SKM-1 (cell line): ENCODE data around the gene TMEM91.

Experiments used
- DNase-seq: peaks from one replicate; lab custom pipeline; 2025; ENCODE audit not compliant: unreplicated experiment; lab: John Stamatoyannopoulos, UW

TMEM91 gene

DNA sequence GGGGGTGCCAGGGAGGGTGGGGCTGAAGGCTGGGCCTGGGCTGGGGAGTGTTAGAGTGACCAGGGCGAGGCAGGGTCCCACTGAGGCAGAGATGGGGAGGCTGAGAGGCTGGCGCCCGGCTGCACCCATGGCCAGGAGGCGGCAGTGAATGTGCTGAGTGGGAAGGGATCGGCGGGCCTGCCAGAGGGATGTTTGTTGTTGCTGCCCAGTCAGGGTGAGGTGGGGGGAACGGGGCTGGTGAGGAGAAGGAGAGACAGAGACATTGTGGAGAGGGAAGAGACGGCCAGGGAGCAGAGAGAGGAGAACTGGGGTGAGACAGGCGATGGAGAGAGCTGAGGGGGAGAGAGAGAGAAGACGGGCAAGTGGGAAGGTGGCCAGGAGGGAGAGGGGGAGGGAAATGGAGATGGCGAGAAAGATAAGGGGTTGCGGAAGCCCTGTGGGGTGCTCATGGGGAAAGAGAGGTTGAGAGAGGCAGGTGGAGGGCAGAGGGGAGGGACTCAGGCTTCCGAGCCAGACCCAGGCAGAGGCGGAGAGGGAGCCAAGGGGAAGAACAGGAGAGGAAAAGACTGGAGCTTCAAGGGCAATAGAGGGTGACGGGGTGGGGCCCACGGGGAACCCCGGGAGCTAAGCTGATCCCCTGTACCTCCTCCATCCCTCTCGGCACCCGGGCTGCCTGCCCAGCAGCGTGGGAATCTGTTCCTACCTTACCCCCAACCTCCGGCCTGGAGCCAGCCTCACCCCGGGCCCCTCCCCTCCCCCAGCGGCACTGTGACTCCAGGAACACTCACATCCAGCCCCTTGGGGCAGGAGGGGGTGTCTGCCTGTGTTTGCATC, 51.5 kb downstream of the TMEM91 start:
- peak; percentile 59 for DNase-seq

DNA sequence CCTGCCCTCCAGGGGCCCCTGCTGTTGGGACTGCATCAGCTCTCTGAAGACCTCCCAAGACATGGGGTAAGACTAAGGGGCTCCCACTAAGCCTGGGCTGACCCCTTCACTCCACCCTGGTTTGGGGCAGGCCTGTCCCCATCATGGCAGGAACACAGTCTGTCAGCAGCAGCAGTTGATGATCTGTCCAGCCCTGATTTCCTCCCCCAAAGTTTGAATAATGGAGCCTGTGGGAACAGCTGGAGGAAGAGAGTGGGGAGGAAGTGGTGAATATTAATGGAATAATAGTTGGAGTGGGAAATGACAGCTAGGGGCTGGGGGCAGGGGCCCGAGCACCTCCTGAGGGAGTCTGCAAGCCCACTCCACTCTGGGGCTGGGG, 52.1 kb downstream of the TMEM91 start:
- no peak for DNase-seq

DNA sequence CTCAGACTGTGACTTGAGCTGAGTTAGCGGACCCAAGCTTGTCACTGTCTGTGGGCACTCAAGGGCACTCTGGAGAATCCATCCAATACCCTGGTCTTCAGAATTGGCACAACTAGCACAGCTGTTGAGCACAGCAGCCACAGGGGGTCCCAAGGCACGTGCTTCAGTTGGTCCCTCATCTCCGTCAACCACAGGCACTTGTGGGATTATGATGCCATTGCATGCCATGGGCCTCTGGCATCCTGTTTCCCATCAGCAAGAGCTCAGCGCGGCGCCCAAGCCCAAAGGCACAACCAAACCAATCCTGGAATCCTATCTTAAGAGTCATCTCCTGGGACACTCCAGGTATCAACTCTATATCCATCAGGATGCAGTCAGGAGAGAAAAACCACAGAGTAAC, 54.6 kb downstream of the TMEM91 start:
- DNase-seq, result no peak

DNA sequence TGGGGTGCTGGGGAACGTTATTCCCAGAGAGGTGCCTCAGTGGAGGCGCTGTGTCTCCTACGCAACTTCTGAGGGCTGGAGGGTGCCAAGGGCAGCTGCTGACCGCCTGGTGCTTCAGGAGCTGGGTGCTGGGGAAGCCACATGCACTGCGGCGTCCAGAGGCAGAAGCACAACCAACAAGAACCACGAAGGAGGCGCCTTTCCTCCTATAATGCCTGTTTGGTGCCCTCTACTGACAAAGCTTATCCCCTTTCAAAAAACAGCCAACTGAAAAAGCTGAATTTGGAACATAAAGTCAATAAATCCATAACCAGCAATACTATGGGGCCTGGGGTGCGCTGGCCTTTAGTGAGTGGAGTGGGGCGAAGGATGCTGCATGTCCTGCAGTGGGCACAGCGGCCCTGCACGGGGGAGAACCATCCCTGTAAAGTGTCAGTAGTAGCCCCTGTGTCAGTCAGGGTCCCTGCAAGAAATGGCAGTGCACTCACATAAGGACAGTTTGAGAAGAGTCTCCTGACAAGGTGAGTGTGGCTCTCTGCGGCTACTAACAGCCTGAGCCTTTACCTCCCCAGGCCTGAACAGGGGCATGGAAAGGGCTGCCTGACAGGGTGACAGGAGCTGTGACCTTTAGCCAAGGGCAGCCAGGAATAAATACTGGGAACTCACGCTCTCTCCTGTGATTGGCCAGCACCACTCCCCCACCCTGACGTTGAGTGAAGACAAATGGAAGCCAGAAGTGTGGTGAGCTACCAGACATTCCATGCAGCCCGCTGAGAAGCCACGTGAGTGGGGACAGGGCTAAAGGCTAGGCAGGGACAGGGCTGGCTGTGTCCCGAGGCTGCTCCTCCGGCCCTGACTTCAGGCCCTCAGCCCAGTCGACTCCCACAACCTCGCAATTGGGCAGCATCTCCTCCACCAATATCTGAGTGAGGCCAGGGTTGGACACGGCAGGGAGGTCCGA, 55.4 kb downstream of the TMEM91 start:
- DNase-seq, result peak; percentile 41

DNA sequence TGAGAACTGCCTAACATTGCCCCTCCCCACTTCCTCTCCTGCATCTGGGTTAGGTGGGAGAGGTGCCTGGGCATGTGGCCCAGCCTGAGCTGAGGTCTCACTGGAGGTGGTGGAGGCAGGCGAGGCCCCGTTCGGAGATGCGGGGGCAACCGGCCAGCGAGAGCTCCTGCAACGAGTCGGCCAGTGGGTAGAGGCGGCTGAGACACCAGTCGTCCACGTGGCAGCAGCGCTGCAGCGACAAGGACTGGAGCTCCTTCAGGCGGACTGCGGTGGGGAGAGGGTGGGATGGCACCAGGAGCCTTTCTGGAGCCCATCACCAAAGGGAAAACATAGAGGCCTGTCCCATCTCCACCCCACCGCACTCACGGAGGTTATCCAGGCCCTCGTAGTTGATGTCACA, 56.8 kb downstream of the TMEM91 start:
- no peak for DNase-seq
